ENCODE results near the gene LDB2.

Gene LDB2

GRCh38 chr4:16884673-16885460, 13.6 kb downstream of the LDB2 start:
- DNase-seq (ENCODE audit: low spot score) = no peak

- no peak for DNase-seq (ENCODE audit: low spot score)
Measured at GRCh38 chr4:16883806-16884205, 14.6 kb downstream of the LDB2 start.

- no peak for DNase-seq (ENCODE audit: low spot score)
Measured at GRCh38 chr4:16881151-16881884, 17.1 kb downstream of the LDB2 start.

GRCh38 chr4:16875487-16875886, 23.0 kb downstream of the LDB2 start:
- no peak for DNase-seq (ENCODE audit: low spot score)

- no peak for DNase-seq (ENCODE audit: low spot score)
Measured at GRCh38 chr4:16869594-16870245, 28.7 kb downstream of the LDB2 start.

GRCh38 chr4:16868674-16869073, 29.8 kb downstream of the LDB2 start:
- no peak for DNase-seq (ENCODE audit: low spot score)

- no peak for DNase-seq (ENCODE audit: low spot score)
Measured at GRCh38 chr4:16867827-16868226, 30.6 kb downstream of the LDB2 start.

- DNase-seq (ENCODE audit: low spot score) = no peak
Measured at GRCh38 chr4:16866974-16867373, 31.5 kb downstream of the LDB2 start.

- DNase-seq (ENCODE audit: low spot score) = no peak
Measured at GRCh38 chr4:16865897-16866283, 32.6 kb downstream of the LDB2 start.

GRCh38 chr4:16865209-16865896, 33.1 kb downstream of the LDB2 start:
- DNase-seq (ENCODE audit: low spot score) = no peak

- DNase-seq (ENCODE audit: low spot score) = no peak
Measured at GRCh38 chr4:16864199-16864598, 34.2 kb downstream of the LDB2 start.

GRCh38 chr4:16862697-16863096, 35.7 kb downstream of the LDB2 start:
- no peak for DNase-seq (ENCODE audit: low spot score)

GRCh38 chr4:16860516-16860915, 37.9 kb downstream of the LDB2 start:
- DNase-seq (ENCODE audit: low spot score) = no peak

- no peak for DNase-seq (ENCODE audit: low spot score)
Measured at GRCh38 chr4:16859031-16859430, 39.4 kb downstream of the LDB2 start.

GRCh38 chr4:16858275-16858752, 40.1 kb downstream of the LDB2 start:
- no peak for DNase-seq (ENCODE audit: low spot score)

GRCh38 chr4:16857425-16857824, 41.0 kb downstream of the LDB2 start:
- DNase-seq (ENCODE audit: low spot score) = no peak

- DNase-seq (ENCODE audit: low spot score) = no peak
Measured at GRCh38 chr4:16853640-16854039, 44.8 kb downstream of the LDB2 start.

- no peak for DNase-seq (ENCODE audit: low spot score)
Measured at GRCh38 chr4:16852644-16853043, 45.8 kb downstream of the LDB2 start.

GRCh38 chr4:16852228-16852627, 46.2 kb downstream of the LDB2 start:
- DNase-seq (ENCODE audit: low spot score) = no peak

- no peak for DNase-seq (ENCODE audit: low spot score)
Measured at GRCh38 chr4:16846540-16847117, 51.8 kb downstream of the LDB2 start.

GRCh38 chr4:16844816-16845586, 53.4 kb downstream of the LDB2 start:
- no peak for DNase-seq (ENCODE audit: low spot score)

Measured in ecto neural progenitor cell (in vitro differentiated cells).